Measurements from ENCODE around the gene TMEM86B. TPM values are rescaled to one million over a fixed set of nuclear protein-coding genes. Genes with fewer than 3 reads are reported as not detected.

The TMEM86B gene
- polyA plus RNA-seq (2013, experiment 1 of 2) = 1.7 TPM
- polyA plus RNA-seq (2013, experiment 2 of 2) = 1.4 TPM

- 91% methylated on average over 12 of the region's 12 CpGs for WGBS
- H3K4me1 ChIP-seq (ENCODE audit: insufficient read depth, low read length) = no peaks in the 10 kb centered on the region
- H3K4me3 ChIP-seq (ENCODE audit: low read length) = no peak within 1 kb of the TSS
- no peaks in the 10 kb centered on the region for H3K9me3 ChIP-seq (ENCODE audit: insufficient read depth, low read depth, low read length)
- H3K9ac ChIP-seq (ENCODE audit: low read depth, low read length) = no peak within 1 kb of the TSS
- H3K27me3 ChIP-seq (ENCODE audit: insufficient read depth, low read length) = no peaks in the 10 kb centered on the region
- H3K36me3 ChIP-seq (ENCODE audit: insufficient read depth, low read length) = peaks cover 43% of the 10 kb centered on the region
- H3K27ac ChIP-seq (ENCODE audit: low read depth, low read length) = no peak within 1 kb of the TSS
Measured at GRCh38 chr19:55228403-55229031, at the start of gene TMEM86B. Gene TMEM86B, minus strand, starts transcription at chr19:55228763. Its CDS starts 22 bp downstream, at chr19:55228741.

- peaks cover 3% of the 10 kb centered on the region; the same call in 1 of the 2 replicates for H3K4me1 ChIP-seq (ENCODE audit: insufficient read depth, low read length)
- peaks cover 23% of the 10 kb centered on the region for H3K36me3 ChIP-seq (ENCODE audit: insufficient read depth, low read length)
- no peaks in the 10 kb centered on the region for H3K9me3 ChIP-seq (ENCODE audit: insufficient read depth, low read depth, low read length)
- no peaks in the 10 kb centered on the region for H3K27me3 ChIP-seq (ENCODE audit: insufficient read depth, low read length)
- WGBS = 92% methylated on average over 17 of the region's 17 CpGs
- no peak overlapping the region for H3K9ac ChIP-seq (ENCODE audit: low read depth, low read length)
- no peak overlapping the region for H3K27ac ChIP-seq (ENCODE audit: low read depth, low read length)
- no peak overlapping the region for H3K4me3 ChIP-seq (ENCODE audit: low read length)
Measured at GRCh38 chr19:55277494-55277893, 48.9 kb upstream of the TMEM86B start.

GRCh38 chr19:55276720-55277430, 48.3 kb upstream of the TMEM86B start:
- 93% methylated on average over 15 of the region's 15 CpGs for WGBS
- Histone ChIP-seq H3K36me3 (ENCODE audit: insufficient read depth, low read length) (peaks cover 28% of the 10 kb centered on the region), H3K4me1 (ENCODE audit: insufficient read depth, low read length) (peaks cover 3% of the 10 kb centered on the region; the same call in 1 of the 2 replicates), H3K9ac (ENCODE audit: low read depth, low read length) (no peak overlapping the region), H3K4me3 (ENCODE audit: low read length) (no peak overlapping the region), H3K9me3 (ENCODE audit: insufficient read depth, low read depth, low read length) (no peaks in the 10 kb centered on the region), H3K27ac (ENCODE audit: low read depth, low read length) (no peak overlapping the region), H3K27me3 (ENCODE audit: insufficient read depth, low read length) (no peaks in the 10 kb centered on the region)

DNA sequence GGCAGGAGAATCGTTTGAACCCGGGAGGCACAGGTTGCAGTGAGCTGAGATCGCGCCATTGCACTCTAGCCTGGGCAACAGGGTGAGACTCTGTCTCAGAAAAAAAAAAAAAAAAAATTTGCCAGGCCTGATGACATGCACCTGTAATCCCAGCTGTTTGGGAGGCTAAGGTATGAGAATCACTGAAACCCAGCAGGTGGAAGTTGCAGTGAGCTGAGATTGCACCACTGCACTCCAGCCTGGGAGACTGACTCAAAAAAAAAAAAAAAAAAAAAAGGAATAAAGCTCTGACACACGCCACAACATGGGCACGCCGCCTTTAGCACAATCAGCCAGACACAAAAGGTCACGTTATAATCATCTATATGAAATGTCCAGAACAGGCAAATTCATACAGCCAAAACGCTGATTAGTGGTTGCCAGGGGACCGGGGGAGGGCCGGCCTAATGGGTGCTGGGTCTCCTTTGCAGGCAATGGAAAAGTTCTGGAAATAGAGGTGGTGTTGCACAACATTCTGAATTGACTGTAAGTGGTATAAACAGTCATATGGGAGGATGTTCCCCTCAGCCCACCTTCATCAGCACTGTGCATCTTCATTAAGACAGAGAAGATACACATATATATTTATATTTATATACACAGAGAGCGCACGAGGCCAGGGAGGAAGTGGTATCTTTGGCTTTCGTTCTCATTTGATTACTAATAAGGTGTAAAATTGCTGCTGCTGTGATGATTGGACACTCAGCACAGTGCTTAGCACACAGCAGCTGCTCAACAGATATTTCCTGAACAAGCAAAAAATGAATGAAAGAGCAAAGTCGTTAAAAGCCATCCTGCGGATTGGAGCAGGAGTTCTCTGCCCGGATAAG, 47.5 kb upstream of the TMEM86B start:
- H3K4me3 ChIP-seq (ENCODE audit: low read length) = no peak overlapping the region
- H3K9me3 ChIP-seq (ENCODE audit: insufficient read depth, low read depth, low read length) = no peaks in the 10 kb centered on the region
- H3K9ac ChIP-seq (ENCODE audit: low read depth, low read length) = no peak overlapping the region
- H3K27ac ChIP-seq (ENCODE audit: low read depth, low read length) = no peak overlapping the region
- H3K4me1 ChIP-seq (ENCODE audit: insufficient read depth, low read length) = peaks cover 3% of the 10 kb centered on the region; the same call in 1 of the 2 replicates
- H3K27me3 ChIP-seq (ENCODE audit: insufficient read depth, low read length) = no peaks in the 10 kb centered on the region
- WGBS = 96% methylated on average over 17 of the region's 17 CpGs
- H3K36me3 ChIP-seq (ENCODE audit: insufficient read depth, low read length) = peaks cover 28% of the 10 kb centered on the region

DNA sequence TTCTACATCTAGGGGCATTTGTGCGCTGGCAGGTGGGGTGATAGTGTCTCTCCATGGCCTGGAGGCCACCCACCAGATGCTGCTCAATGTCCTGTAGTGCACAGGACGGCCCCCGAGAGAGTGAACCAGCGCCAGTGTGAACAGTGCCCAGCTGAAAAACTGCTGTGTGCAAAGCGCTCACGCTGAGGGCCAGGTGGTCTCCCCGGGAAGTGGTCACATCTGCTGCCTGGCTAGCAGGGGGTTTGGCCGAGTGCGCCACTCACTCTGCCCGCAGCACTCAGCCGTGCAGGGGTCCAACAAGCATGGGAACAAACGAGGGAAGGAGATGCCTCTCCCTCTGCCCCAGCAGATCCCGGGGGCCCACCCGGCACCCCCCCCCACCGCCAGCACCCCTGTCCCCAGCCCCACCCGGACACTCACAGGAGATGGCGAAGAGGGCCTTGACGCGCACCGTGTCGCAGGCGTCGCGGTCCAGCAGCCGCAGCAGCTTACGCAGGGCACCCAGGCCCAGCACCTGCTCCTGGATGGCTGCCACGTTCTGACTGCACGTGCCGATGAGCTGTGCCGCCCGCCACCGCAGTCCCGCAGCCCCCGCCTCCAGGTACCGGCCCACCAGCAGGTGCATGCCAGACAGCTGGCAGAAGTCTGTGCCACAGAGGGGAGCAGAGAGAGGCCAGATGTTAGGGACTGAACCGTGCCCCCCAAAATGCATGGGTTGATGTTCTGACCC, 45.6 kb upstream of the TMEM86B start:
- H3K36me3 ChIP-seq (ENCODE audit: insufficient read depth, low read length) = peaks cover 28% of the 10 kb centered on the region
- no peaks in the 10 kb centered on the region for H3K27me3 ChIP-seq (ENCODE audit: insufficient read depth, low read length)
- no peak overlapping the region for H3K4me3 ChIP-seq (ENCODE audit: low read length)
- 98% methylated on average over 35 of the region's 36 CpGs for WGBS
- H3K4me1 ChIP-seq (ENCODE audit: insufficient read depth, low read length) = peaks cover 3% of the 10 kb centered on the region; the same call in 1 of the 2 replicates
- H3K27ac ChIP-seq (ENCODE audit: low read depth, low read length) = no peak overlapping the region
- no peak overlapping the region for H3K9ac ChIP-seq (ENCODE audit: low read depth, low read length)
- no peaks in the 10 kb centered on the region for H3K9me3 ChIP-seq (ENCODE audit: insufficient read depth, low read depth, low read length)

- no peaks in the 10 kb centered on the region for H3K4me1 ChIP-seq (ENCODE audit: insufficient read depth, low read length)
- peaks cover 24% of the 10 kb centered on the region for H3K36me3 ChIP-seq (ENCODE audit: insufficient read depth, low read length)
- no peaks in the 10 kb centered on the region for H3K27me3 ChIP-seq (ENCODE audit: insufficient read depth, low read length)
- H3K4me3 ChIP-seq (ENCODE audit: low read length) = no peak overlapping the region
- H3K9ac ChIP-seq (ENCODE audit: low read depth, low read length) = no peak overlapping the region
- H3K9me3 ChIP-seq (ENCODE audit: insufficient read depth, low read depth, low read length) = no peaks in the 10 kb centered on the region
- 92% methylated on average over 18 of the region's 18 CpGs for WGBS
- no peak overlapping the region for H3K27ac ChIP-seq (ENCODE audit: low read depth, low read length)
Measured at GRCh38 chr19:55272142-55272541, 43.6 kb upstream of the TMEM86B start.

GRCh38 chr19:55270172-55270942, 41.8 kb upstream of the TMEM86B start:
- H3K9ac ChIP-seq (ENCODE audit: low read depth, low read length) = no peak overlapping the region
- peaks cover 14% of the 10 kb centered on the region; the same call in 1 of the 2 replicates for H3K36me3 ChIP-seq (ENCODE audit: insufficient read depth, low read length)

DNA sequence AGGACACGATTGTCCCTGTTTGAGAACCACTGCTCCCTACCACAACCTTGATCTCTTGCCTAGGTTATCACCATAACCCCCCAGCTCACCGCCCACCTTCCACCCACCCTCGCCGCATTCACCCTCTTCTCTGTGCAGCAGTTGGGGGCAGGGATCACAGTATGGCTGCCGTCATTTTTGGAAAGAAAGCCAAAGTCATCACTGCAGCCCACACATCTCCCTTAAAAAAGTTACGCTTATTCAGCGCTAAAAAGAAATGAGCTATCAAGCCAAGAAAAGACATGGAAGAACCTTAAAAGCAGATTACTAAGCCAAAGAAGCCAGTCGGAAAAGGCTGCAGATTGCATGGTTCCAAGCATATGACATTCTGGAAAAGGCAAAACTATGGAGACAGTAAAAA, 40.7 kb upstream of the TMEM86B start:
- Histone ChIP-seq H3K27ac (ENCODE audit: low read depth, low read length) (no peak overlapping the region), H3K4me1 (ENCODE audit: insufficient read depth, low read length) (no peaks in the 10 kb centered on the region), H3K9ac (ENCODE audit: low read depth, low read length) (no peak overlapping the region), H3K36me3 (ENCODE audit: insufficient read depth, low read length) (peaks cover 14% of the 10 kb centered on the region; the same call in 1 of the 2 replicates), H3K27me3 (ENCODE audit: insufficient read depth, low read length) (no peaks in the 10 kb centered on the region), H3K9me3 (ENCODE audit: insufficient read depth, low read depth, low read length) (peaks cover 5% of the 10 kb centered on the region; the same call in 1 of the 2 replicates), H3K4me3 (ENCODE audit: low read length) (no peak overlapping the region)
- WGBS = 96% methylated on average over 8 of the region's 8 CpGs

More at GRCh38 chr19:55270172-55270942, 41.8 kb upstream of the TMEM86B start:
- Histone ChIP-seq H3K27me3 (ENCODE audit: insufficient read depth, low read length) (no peaks in the 10 kb centered on the region), H3K4me1 (ENCODE audit: insufficient read depth, low read length) (no peaks in the 10 kb centered on the region), H3K27ac (ENCODE audit: low read depth, low read length) (no peak overlapping the region), H3K9me3 (ENCODE audit: insufficient read depth, low read depth, low read length) (peaks cover 5% of the 10 kb centered on the region; the same call in 1 of the 2 replicates), H3K4me3 (ENCODE audit: low read length) (no peak overlapping the region)
- WGBS = 90% methylated on average over 25 of the region's 25 CpGs

GRCh38 chr19:55266840-55267239, 38.3 kb upstream of the TMEM86B start:
- peaks cover 5% of the 10 kb centered on the region; the same call in 1 of the 2 replicates for H3K9me3 ChIP-seq (ENCODE audit: insufficient read depth, low read depth, low read length)
- no peak overlapping the region for H3K27ac ChIP-seq (ENCODE audit: low read depth, low read length)
- no peaks in the 10 kb centered on the region for H3K4me1 ChIP-seq (ENCODE audit: insufficient read depth, low read length)
- H3K4me3 ChIP-seq (ENCODE audit: low read length) = no peak overlapping the region
- H3K36me3 ChIP-seq (ENCODE audit: insufficient read depth, low read length) = no peaks in the 10 kb centered on the region
- H3K9ac ChIP-seq (ENCODE audit: low read depth, low read length) = no peak overlapping the region
- 97% methylated on average over 4 of the region's 4 CpGs for WGBS
- H3K27me3 ChIP-seq (ENCODE audit: insufficient read depth, low read length) = no peaks in the 10 kb centered on the region

DNA sequence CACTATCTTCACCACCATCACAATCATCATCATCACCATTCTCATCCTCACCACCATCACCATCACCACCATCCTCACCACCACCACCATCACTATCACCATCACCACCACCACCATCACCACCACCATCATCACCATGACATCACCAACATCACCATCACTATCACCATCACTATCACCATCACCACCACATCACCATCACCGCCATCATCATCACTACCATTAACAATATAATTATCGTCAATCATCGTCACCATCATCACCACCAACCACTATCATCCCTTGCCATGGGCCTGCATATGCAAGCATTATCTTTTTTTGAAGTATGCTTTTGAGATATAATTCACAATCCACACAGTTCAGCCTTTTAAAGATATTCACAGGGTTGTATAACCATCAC, 37.8 kb upstream of the TMEM86B start:
- WGBS = 95% methylated on average over 3 of the region's 3 CpGs
- Histone ChIP-seq H3K4me3 (ENCODE audit: low read length) (no peak overlapping the region), H3K27ac (ENCODE audit: low read depth, low read length) (no peak overlapping the region), H3K9ac (ENCODE audit: low read depth, low read length) (no peak overlapping the region), H3K9me3 (ENCODE audit: insufficient read depth, low read depth, low read length) (peaks cover 5% of the 10 kb centered on the region; the same call in 1 of the 2 replicates), H3K36me3 (ENCODE audit: insufficient read depth, low read length) (no peaks in the 10 kb centered on the region), H3K27me3 (ENCODE audit: insufficient read depth, low read length) (no peaks in the 10 kb centered on the region), H3K4me1 (ENCODE audit: insufficient read depth, low read length) (no peaks in the 10 kb centered on the region)
